ENCODE data around the gene LMF2.

The LMF2 gene

DNA sequence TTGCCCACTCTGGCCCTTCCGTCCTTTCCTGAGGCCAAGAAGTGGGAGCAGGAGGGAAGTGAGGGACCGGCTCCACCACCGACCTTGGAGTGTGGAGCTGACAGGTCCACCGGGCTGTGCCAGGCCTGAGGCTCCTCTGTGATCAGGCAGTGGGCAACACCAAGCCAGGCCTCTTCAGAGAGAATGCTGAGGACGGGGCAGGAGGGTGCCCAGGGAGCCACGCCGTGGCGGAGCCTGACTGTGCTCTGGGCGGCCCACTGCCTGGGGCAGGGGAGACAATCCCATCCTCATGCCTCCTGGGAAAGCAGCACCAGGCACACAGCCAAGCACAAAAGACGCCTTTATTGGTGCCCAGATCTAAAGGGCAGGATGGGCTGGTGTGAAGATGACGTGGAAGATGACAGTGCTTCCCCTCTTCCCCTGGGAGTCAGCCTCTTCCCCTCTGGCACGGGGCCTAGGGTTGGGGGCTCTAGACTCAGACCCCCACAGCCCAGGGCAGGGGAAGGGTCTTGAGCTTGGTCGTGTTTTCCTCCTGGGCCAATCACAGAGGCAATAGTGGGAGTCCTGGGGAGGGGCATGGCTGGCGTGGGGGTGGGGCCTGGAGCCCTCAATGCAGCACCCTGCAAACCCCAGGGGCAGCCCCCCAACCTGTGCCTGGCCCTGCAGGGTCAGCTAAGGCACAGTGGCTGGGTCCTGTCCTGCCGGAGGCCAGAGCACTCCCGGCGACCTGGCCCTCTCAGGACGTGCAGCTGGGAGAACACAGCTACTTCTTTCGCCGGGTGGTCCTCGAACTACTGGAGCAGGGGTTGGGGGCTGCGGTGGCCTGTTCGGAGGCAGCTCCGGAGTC lies 4.7 kb downstream of the LMF2 start:
- no peak for DNase-seq

DNA sequence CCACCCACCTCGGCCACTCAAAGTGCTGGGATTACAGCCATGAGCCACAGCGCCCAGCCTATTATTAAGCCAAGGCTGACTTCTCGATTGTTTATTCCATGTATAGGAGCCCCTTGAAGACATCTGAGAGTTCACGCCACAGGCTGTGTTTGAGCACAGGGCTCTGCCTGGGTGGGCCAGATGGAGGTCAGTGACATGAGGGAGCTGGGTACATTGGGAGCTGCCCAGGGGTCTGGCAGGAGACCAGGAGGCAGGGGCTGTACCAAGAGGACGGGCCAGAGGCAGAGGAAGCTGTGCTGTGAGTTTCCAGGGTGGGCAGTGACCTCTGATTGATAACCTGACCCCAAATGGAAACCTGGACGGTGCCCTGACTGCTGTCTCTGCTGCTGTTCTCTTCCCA lies 5.4 kb downstream of the LMF2 start:
- DNase-seq, result no peak

DNA sequence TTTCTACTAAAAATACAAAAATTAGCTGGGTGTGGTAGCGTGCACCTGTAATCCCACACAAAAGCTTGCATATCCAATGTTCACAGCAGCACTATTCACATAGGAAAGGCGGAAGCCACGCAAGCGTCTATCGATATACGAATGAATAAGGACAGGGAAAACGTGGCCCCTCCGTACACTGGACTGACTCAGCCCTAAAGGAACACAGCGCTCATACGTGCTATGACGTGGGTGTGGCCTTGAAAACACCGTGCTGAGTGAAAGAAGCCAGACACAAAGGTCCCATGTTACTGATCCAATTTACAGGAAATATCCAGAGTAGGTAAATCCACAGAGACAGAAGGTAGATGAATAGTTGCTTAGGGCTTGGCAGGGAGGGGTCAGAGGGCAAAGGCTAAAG lies 7.0 kb downstream of the LMF2 start:
- DNase-seq, result no peak

DNA sequence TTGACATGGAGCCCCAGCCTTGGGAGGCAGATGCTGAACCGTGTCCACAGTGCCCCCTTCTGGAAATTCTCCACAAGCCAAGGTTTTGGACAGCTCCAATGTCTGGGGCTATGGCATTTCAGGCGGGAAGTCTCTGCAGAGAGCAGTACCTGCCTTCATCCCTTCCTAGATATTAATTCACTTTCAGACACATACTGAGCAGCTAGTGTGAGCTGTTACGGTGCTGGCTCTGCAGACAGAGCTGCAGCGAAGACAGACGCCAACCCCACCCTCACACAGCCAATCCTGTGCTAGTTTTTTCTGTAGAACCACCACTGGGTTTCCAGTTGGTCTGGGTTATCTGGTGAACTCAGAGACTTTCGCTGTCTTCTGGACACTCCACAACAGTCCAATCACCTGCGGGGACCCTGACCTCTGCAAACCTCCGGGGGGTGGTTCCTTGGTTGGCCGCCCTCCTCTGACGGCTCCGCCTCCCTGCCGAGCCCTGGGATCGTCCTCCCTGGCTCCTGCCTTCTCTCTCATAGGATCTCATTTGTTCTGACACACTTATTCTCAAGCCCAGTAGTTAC lies 9.1 kb downstream of the LMF2 start:
- peak; percentile 60 for DNase-seq

DNA sequence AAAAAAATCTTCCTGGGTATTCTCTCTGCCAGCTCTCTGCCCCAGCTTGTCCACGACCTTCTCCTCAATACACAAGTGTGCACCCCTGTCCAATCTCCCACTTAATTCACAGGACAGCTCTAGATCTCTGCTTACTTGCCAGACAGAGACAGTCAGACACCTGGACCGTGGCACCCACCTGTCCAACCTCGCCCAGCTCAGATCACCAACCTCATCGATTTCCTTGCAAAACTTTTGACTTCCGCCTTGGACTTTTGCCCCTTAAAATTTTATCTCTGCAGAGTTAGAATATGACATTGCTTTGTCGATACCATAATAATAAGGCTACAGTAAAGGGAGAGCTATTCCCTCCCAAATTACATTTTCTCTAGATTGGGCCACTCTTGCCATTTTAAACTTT lies 10.4 kb downstream of the LMF2 start:
- no peak for DNase-seq

DNA sequence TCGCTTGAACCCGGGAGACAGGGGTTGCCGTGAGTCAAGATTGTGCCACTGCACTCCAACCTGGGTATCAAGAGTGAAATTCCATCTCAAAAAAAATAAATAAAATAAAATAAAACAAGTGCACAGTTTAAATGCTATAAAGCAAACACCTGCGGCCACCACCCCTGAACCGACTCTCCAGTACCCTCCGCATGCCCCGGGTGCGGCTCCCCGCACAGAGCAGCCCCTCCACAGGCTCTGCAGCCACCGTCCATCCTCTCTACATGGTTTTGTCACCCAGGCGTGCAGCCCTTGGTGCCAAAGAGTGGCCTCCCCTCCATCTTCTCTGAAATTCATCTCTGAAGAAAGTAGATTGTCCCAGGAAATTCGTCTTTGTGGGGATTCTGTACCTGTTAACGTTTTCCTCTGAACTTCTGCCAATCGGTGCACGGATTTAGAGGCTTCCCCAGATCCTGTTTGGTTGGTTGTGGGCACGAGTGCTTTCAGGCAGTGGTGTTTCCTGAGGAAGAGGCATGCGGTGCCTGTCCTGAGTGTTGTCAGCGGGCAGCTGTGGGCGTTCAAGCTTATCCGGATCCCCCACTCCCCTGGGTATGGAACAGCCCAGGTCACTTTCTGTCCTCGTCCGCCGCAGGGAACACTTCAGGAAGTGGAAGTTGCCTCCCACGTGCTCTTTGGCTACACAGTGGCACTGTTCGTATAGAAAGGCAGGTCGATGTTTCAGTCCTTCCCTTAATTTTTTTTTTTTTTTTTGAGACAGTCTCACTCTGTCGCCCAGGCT lies 16.8 kb downstream of the LMF2 start:
- no peak for DNase-seq

DNA sequence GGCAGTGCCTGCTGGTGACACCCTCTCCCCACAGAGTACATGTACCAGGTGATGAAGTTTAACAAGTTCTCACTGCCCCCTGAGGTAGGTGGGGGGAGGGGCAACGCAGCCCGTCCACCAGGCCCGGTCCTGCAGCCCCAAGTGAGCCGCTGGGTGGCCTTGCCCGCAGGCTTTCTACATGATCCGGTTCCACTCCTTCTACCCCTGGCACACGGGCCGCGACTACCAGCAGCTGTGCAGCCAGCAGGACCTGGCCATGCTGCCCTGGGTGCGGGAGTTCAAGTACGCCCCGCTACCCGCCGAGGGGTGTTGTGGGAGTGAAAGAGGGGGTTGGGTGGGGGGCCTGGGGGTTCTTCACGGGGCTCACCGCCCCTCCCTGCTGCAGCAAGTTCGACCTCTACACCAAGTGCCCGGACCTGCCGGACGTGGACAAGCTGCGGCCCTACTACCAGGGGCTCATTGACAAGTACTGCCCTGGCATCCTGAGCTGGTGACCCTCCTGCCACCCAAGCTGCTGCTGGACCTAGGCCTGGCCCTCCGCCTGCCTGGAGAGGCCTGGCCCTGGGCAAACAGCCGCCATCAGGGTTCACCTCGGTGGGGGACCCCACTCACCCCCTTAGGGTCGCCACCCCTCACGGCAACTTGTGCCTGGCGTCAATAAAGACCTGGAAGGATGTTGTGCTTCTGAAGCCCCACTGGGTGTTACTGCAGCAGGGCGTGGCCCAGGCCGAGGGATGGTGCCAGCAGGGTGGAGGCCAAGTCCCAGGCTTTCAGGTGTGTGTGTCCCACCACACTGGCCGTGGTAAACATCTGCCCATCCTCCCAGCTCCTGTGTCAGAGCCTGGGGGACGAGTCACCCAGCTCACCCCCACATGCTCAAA lies 17.9 kb downstream of the LMF2 start:
- no peak for DNase-seq

DNA sequence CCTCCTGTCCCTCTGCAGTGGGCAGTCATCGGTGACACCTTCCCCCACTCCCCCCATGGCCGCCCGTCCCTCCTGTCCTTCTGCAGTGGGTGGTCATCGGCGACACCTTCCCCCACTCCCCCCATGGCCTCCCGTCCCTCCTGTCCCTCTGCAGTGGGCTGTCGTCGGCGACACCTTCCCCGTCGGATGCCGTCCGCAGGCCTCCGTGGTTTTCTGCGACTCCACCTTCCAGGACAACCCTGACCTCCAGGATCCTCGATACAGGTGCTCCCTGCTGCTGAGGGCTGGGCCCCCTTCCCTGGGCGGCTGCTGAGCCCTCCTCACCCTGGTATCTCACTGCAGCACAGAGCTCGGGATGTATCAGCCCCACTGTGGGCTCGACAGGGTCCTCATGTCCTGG lies 18.6 kb downstream of the LMF2 start:
- DNase-seq, result no peak

DNA sequence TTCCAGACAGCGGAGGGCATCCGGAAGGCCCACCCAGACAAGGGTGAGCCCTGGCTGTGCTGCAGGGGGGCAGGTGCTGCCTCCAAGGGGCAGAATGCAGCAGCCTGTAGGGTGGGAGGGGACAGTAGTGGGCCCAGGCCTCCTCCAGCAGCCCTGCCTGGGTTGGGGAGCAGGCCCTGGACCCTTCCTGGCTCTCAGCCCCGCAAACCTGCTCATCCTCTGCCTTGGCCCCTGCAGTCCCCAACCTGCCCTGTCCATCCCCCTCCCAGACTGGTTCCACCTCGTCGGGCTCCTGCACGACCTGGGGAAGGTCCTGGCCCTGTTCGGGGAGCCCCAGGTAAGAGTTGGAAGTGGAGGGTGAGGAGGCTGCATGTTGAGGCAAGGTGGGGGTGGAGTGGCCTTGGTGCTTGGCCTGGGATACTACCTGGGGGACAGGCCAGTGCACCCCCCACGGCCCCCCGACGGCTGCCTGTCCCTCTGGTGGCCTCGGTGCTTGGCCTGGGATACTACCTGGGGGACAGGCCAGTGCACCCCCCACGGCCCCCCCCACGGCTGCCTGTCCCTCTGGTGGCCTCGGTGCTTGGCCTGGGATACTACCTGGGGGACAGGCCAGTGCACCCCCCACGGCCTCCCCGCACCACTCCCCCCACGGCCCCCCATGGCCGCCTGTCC lies 19.4 kb downstream of the LMF2 start:
- no peak for DNase-seq

DNA sequence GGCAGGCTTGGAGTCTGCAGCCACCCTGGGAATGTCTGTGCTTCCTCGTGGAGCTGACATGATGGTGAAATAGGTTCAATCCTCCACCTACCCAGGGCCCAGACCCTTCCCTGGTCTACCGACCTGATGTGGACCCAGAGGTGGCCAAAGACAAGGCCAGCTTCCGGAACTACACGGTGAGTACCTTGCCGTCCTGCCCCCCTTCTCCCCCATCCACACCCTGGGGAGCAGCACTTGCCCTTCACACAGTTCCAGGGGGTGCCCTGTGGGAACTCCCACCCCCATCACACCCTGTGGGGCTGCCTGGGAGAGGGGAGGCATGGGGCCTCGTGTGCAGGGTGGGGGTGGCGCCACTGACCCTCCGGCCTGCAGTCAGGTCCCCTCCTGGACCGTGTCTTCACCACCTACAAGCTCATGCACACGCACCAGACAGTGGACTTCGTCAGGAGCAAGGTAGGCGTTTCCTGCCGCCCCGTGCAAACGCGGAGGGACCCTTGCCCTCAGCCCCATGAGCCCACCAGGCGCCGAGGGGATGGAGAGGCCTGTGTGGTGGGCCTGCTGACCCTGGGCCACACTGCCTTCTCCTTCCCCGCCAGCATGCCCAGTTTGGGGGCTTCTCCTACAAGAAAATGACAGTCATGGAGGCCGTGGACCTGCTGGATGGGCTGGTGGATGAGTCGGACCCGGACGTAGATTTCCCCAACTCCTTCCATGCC lies 20.1 kb downstream of the LMF2 start:
- DNase-seq, result no peak

DNA sequence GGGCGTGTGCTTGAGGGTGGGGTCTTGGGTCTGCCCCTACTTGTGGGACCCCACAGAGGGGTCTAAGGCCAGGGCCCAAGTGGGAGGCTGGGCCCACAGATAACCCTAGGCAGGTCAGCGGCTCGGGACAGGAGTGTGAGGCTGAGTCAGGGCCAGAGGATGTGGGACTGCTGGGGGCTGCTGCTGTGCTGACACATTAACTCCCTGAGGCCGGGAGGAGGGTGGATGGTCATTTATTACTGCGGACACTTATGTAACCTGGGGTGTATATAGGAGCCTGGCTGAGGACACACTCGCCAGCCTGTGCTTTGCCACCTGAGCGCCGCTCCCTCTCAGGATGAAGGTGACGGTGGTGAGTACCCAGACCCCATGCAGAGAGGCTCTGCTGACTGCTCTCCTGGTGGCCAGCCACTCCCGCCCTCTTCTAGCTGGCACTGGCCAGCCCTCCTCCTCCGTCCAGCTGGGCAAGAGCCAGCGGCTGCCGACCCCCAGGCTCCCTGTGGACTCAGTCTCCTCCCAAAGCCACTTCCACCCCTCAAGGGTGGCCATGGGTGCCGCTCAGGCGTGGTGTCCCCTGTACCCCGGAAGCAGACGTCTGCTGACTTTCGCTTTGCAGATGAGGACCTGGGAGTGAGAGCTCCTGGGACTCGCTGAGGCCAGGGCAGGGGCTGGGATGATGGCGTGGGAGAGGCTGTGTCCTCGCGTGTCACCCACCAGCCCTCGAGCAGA lies 20.8 kb downstream of the LMF2 start, which contains the start of gene MIOX:
MIOX (plus strand) TSS at position 299 of the 729 bp plus-strand sequence; CDS start at position 338, 39 bp downstream.
- DNase-seq, result no peak

DNA sequence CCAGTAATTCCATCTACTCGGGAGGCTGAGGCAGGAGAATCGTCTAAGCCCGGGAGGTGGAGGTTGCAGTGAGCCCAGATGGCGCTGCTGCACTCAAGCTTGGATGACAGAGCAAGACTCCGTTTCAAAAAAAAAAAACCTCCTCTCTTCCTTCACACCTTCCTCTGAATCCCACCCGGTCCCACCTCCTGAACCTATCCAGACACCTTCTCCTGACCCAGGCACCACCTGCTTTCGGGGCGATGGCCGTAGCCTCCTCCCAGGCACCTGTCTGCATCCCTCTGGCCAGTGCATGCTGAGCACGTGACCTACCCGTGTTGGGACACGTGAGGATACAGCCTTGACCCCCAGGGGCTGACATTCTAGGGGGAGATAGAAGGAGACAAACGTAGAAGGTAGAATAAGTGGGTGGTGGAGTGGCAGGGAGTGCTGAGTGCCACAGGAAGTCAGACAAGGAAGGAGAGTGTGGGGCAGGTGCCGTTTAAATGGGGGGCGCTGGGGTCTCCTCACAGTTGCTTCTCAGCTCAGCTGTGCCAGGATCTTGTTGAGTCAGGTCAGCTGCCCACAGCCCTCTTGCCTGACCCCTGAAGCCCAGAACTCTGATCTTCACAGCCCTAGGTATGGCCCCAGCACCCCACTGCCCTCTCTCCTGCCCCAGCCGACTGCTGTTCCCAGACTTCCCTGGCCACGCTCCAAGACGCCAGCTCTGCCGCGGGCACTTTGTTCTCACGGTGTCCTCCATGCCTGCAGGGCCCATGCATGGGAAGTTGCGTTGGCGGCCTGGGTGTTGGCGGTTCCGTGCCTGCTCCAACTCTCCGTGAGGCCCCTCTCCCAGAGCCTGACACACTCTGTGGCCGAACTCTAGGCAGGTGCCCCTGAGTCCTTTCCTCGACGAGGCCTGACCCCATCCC lies 22.0 kb downstream of the LMF2 start:
- no peak for DNase-seq

DNA sequence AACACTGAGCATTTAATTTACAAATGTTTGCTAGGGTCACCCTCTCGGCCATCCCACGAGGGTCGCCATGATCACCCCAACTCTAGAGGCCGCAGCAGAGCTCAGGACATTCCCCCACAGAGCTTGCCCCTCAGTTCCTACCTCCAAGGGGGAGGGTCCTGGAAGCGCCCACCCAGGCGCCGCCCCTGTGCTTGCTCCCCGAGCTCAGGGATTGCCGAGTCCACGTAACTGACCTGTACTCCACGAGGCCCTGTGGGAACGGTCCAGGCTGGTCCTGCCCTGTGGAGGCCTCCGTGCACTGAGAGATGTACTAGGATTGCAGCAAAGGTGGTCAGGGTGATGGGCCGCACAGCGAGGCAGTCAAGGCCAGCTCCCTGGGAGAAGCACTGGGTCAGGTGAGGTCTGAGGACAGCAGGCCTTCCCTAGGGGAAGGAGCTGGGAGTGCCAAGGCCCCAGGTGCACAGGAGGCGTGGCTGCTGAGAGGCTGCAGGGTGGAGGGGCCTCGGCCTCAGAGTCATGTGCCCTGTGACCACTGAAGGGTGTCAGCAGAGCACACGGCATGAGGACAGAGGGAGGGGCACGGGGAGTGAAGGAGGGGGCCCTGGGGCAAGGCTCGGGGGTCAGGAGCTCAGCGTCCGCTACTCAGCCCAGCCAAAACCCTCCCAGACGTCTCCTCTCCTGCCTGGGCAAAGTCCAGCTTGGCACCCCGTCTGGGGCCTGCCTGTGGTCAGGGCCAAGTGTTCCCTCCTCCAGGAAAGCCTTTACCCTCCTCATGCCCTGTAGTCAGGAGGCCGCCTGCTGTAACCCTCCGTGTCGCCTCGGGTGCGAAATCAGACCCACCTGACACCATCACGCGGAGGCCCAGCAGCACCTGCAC lies 23.3 kb downstream of the LMF2 start:
- no peak for DNase-seq

DNA sequence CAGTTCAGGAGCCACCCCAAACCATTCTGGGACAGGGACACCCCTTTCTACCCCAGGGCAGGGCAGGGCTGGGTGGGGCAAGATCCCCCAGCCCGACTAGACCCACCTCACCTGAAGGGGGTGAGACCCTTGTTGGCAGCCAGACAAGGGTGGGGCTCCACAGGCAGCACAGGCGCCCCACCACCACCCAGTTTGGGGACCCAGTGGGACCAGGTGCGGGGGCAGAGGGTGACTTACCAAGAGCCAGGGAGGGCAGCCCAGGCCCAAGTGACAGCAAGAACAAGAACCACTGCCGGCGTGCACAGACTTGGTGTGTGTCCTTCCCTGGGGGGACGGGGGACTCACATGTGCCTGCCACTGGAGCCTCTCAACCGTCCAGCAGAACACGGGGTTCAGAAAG lies 23.9 kb downstream of the LMF2 start:
- no peak for DNase-seq

DNA sequence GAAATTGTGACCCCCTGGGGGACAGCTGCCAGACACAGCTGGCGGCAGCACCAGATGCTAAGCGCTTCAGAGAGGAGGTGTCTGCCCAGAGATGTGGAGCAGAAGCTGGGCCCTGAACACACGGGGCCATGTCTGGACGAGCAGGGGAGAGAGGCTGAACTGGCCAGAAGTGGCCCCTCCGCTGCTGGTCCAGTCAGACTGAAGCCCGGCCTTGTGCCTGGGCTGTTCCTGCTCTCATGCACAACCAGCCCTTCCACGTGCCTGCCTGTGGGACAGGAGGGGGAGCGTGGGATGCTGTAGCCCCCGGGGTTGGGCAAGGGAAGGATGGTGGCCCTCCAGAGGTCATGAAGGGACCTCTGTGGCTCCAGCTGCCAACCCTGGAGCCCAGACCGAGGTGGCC lies 24.4 kb downstream of the LMF2 start:
- DNase-seq, result no peak

DNA sequence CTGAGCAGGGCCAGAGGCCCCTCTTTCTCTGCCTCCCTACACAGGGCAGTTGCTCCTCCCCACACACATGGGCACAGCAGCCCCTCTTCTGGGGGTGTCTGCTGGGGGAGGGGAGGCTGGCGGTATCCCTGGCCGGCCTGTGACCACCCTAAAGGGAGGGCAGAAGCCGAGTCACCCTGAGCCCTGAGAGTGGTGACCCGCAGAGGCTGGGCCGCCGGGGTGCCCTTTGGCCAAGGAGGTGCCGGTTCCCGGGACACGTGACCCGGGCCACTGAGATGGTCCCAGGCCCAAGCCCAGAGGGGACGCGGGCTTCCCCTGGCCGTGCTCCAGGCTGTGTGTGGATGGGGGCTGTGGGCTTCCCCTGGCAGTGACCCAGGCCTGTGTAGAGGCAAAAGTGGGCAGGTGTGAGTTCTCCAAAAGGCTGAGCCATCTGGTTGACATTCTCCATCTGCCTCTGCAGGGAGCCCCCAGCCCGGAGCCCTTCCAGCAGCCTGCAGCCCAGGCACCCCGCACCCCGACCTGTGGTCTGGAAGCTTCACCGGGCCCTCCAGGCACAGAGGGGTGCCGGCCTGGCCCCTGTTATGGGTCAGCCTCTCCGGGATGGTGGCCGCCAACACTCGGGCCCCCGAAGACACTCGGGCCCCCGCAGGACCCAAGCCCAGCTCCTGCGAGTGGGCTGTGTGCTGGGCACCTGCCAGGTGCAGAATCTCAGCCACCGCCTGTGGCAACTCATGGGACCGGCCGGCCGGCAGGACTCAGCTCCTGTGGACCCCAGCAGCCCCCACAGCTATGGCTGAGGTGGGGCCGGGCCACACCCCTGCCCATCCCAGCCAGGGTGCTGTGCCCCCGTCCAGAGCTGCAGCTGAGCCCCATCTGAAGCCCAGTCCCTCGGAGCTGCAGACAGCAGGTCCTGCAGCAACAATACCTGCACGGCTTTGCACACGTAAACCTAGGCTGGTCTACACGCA lies 25.1 kb downstream of the LMF2 start:
- DNase-seq, result no peak

DNA sequence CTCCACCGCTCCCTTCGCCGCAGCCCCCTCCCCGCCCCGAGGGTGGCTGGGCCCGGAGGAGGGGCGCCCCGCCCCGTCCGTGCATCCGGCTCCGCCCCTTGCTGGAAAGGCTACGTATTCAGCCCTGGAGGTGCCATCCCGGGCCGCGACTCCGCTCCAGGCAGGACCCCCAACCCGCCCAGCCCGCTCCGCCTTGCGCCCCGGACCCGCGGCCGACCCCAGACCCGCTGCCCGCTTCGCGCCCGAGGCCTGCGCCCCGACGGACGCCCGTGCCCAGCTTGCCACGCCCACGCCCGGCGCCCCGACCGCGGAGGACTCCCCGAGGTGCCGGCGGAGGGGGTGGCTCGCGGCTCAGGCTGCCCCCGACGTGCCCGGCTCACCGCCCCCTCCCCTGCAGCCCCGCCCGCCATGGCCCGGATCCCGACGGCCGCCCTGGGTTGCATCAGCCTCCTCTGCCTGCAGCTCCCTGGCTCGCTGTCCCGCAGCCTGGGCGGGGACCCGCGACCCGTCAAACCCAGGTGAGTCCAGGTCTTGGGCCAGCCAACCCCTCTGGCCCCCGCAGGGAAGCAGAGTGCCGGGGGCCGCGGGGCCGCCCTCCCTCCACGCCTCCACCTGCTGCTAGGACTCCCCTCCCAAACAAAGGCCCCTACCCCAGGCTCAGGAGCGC lies 25.9 kb downstream of the LMF2 start, which contains the start of gene ADM2:
ADM2 (plus strand) TSS at position 104 of the 667 bp plus-strand sequence; CDS start at position 409, 305 bp downstream.
- no peak for DNase-seq

All from NCI-H526 treated with DMSO at 0.1 percent for 48 hours (cell line).